Glomerular endothelial cell (primary cell): ENCODE results near the gene TSSC4. TPM values are rescaled to one million over a fixed set of nuclear protein-coding genes. Genes with fewer than 3 reads are reported as not detected.

Experiments used
- DNase-seq: peaks from one replicate; pipeline ENCODE4 v3.0.0-alpha.2; 2011; ENCODE audit warnings: low read depth, low spot score; ENCODE audit errors: extremely low read depth
- total RNA-seq: library from RNA; depleted of rRNA; stranded (reverse); fragments of >200 nt; gene quantifications from 2 replicates; pipeline ENCODE4 v1.2.3, GENCODE V29; 2015

TSSC4 gene
- total RNA-seq, 1 donor from 2014 or later, result 51.0 TPM

DNA sequence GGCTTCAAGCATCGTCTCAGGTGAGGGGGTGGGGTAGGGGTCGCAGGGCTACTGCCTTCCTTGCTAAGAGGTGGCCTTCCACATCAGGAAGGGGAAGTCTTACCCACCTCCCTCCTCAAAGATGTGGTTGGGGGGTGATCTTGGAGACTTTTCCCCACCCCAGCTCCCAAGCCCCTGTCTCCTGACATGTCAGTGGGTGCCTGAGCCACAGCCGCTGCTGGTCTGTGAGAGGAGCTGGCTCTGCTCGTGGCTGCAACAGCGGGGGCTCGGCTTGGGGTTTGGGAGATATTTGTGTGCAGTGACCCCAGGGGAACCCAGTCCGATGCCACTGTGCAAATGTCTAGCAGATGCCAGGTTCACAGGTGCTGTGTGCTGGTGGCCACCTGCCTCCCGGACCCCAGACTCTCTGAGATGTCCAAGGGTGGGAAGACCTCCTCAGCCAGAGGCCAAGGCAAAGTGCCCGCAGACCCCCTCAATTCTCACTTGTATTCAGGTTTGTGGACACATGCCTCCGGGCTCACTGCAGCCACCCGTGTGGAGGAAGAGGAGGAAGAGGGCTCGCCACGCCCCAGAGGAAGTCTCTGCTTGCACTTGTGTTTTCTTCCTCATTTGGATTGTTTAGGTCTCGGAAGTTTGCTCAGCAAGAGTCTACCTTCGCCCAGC is 46.2 kb downstream of the TSSC4 start:
- DNase-seq, result no peak

DNA sequence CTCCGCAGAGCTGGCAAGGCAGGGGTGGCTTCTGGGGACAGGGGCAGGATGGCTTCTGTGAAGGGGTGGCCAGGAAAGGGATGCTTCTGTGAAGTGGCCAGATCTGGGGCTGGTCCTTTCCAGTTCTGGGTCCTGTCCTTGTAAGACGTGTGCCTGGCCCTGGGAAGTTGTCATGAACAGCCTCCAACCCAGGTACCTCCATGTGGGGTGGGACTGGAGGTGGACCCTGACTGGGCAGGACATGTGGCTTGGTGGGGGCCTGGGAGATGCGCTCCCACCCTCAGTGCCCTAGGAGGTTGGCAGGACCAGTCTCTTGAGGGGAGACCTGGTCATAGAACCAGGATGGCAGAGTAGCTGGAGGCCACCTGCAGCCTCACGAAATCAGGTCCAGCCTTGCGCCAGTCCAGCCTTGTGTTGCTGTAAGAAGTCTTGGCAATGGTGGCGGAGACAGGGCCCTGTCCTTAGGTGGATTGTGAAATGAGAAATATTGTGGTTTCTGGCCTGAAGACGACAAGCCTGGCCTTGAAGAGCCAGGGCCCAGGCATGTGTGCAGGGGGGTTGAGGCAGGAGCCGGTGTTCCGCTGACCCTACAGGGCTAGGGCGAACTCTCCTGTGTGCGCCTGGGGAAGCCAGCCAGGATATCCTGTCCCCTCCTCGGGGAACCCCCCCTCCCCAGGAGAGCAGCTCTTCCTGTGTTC is 46.9 kb downstream of the TSSC4 start:
- no peak for DNase-seq

DNA sequence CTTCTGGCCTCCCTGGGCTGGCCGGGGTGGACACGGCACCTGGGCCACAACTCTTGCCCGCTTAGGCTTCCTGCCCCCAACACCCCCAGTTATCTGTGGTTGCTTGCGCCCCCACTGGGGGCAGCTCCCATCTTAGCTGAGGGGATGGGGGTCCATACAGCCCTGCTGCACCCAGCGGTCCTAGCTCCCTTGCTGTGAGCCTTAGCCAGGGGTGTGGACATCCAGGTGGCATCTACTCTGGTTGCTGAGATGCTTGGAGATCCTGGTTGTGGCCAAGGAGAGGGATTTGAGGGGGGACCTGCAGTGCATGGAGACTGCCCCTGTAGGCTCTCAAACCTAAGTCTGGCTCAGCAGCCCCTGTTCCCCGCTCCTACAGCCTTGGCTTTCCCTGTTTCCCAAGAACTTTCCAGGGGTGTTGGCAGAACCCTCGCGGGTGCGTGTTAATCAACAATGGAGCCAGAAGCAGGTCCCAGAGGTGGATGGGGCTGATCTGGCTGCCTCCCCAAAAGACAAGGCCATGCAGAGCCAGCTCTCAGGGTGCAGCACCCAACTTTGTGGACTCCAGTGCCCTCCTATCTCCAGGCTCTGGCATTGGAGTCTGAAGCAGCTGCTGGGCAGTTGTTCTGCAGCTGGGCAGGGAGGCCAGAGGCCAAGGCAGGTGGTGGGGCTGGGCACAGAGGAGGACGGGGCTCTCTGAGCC is 47.6 kb downstream of the TSSC4 start:
- DNase-seq, result no peak

DNA sequence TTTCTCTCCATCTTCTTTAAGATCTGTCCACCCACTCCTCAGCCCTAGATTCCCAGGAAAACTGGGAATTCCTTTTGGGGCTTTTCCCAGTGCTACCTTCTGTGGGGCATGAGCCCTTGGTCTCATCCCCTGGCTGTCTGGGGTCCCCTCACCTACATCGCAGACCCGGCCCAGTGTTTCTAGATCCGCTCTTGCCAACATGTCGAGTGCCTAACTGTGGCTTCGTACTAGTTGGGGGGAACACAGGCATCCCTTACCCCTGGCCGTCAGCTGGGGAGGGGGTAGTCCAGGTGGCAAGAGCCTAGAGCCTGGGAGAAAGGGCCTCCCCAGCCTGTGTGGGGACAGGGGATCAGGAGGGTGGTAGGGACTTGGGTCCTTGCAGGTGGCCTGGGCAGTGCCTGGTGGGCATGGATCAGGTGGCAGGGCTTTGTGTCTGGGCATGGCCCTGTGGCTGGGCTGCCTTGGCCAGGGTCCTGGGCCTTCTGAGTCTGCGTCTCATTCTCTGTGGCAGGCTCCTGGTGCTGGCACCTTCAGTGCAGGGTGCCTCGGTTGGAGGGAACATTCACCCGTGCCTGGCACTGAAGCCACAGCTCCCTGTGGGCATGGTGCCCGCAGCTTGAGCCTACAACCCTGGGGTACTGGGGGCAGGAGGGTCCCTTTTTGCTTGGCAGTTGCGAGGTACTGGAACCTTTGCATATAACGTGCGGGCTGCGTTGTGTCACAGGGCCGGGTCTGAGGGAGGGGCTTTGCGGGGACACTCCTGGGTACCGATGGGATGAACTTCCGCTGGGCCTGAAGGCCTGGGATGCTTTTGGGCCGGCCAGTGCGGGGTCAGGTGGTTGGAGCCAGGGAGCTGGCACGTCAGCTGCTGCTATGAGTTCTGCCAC is 48.4 kb downstream of the TSSC4 start:
- DNase-seq, result no peak

DNA sequence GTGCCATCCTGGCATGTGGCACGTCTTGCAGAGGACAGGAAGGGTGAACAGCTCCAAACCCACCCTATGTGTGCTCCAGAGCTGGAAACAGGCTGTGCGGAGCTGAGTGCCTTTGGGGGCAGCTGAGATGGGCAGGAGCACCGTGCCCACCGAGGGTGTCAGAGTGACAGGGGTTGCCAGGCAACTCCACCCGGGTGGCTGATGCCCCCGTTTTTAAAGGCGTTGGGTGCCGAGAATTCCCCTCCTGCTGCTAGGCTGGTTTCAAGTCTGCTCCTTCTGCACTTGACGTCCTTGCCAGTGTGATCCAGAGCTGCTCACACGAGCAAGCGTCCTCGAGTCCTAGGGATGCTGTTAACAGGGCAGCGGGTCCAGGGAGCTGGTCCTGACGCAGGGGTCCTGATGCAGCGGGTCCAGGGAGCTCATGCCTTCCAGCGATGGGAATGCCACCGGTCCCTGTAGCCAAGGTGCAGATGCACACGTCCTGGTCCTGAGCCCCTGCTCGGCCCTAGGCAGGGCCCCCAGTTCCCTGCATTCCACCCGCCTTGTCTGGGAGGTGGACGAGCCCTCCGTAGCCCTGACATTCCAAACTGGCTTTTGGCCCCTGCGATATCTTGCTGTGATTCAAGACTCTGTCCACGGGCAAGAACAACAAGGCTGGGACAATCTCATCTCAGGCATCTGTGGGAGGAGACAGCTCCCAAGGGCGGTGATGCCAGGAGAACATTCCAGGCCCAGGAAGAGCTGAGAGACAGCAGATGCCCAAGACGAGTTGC is 49.2 kb downstream of the TSSC4 start:
- no peak for DNase-seq

DNA sequence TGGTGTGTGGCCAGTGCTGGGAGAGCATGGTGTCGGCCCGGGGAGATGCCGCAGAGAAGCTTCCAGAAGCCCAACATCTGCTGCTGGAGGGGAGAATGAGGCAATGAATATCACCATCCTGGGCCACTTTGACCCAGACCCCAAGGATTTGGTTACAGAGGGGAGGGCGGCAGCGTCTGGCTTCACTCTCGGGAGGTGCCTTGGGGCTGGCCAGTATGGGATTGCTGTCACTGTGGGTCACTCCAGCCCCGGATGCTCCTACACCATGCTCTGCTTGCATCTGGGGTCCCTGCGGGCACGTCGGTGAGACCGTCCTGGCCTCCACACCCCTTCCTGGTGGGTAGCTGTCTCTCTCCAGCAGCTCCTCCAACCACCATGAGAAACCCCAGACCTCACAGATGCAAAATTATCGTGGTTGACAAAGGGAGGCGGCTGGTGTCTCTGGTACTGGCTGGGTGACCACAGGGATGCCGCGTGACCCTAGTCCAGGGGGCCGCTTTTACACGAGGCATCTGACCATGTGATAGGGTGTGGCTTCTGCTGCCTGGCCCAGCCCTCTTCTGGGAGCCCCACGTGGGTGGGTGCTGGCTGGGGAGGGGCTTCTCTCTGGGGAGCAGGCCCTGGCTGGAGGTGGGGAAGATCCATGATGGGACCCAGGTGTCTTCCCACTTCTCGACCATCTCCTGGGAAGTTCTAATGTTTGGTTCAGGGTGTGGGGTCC is 49.9 kb downstream of the TSSC4 start:
- no peak for DNase-seq

DNA sequence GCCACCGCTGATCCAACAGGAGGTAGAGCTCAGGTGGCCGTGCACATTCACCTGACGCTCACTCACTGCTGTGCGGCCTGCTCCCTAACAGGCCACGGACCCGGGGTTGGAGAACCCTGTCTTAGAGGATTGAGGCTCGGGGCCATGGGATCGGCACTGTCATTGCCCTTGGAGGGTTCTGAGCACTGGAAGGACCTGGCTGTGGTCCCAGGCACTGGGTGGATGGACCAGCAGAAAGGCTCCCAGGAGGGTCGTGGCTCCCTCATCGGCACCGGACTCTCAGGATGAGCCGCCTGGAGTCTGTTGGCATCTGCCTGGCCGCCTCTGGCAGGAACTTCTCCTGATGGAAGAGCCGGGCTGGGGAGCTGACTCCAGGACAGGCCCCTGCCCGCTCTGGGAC is 50.8 kb downstream of the TSSC4 start:
- no peak for DNase-seq

DNA sequence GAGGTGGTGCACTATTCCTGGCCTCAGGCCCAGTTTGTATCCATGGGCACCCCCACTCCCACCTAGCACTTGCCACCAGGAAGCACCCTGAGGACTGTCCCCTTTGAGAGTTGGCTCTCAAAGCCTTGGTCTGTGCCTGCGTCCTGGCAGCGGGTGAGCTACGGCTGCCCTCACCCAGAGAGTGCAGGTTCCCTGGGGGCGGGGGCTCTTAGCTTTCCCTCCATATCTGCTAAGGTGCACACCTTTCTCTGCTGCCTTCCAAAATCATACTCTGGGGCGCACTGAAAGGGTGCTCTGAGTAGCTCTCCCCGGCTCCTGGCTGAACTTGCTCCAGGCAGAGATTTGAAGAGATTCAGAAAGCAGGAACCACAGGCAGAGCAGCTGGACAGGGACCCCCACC is 51.4 kb downstream of the TSSC4 start:
- no peak for DNase-seq

DNA sequence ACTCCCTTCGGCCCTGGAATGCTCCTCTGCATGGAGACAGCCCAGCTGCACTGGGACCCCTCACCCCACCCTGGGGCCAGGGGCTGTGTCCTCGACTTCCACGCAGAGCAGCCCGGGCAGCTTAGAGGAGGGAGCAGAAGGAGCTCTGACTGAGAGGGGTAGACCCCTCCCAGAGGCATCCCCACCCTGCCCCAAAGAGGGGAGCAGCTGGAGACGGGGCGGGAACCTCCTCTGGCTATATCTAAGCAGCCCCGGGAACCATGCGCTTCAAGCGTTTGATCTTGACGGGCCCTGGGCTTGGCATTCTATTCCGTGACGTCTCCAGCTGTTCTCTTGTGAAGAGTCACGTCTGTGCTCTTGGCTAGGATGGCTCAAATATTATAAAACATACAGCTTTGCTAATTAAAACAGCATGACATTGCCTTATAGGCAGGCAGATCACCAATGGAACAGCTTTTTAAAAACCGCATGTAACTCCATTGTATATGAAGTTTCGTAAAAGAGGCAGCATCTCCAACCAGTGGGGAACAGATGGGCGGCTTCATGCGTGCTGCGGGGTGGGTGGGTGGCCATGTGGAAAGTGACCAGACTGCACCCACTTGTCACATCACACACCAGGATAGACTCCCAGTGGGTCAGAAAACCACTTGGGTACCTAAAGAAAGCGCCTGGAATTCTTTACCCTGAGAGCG is 51.9 kb downstream of the TSSC4 start:
- no peak for DNase-seq

DNA sequence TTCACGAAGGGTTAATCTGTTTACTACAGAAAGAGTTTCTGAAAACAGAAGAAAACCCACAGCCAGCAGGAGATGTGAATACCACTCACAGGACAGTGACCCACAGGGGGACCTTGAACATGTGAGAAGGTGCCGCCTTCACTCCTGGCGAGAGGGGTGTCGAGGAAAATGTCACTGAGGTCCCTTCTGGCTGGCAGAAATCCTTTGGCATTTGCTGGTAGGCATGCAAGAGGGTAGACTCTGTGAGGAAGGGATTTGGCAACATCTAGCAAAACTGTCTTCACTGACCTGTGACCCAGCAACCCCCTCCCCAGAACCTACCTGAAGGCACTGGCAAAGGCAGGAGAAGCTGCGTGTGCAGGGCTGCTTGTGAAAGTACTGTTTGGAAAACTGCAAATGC is 52.9 kb downstream of the TSSC4 start:
- no peak for DNase-seq

Other genes starting within 250 kb of the TSSC4 start
- gene INS, start 239.5 kb upstream of the TSSC4 start, total RNA-seq, result not detected in 2 replicates
- gene TH, start 228.9 kb upstream of the TSSC4 start, total RNA-seq, result 0.23 TPM in 1 of 2 replicates, not detected in the other
- gene ASCL2, start 130.2 kb upstream of the TSSC4 start, total RNA-seq, result not detected in 2 replicates
- gene C11orf21, start 98.8 kb upstream of the TSSC4 start, total RNA-seq, result not detected in 2 replicates
- not detected in 2 replicates for gene TSPAN32, start 98.7 kb upstream of the TSSC4 start, total RNA-seq
- 463 and 733 TPM in 2 replicates for gene CD81, start 23.4 kb upstream of the TSSC4 start, total RNA-seq
- not detected in 2 replicates for gene TRPM5, start 43.8 kb downstream of the TSSC4 start, total RNA-seq
- gene KCNQ1, start 44.3 kb downstream of the TSSC4 start, total RNA-seq, result 0.05 and 1.1 TPM in 2 replicates